ENCODE results near the gene P2RY6.

DNA sequence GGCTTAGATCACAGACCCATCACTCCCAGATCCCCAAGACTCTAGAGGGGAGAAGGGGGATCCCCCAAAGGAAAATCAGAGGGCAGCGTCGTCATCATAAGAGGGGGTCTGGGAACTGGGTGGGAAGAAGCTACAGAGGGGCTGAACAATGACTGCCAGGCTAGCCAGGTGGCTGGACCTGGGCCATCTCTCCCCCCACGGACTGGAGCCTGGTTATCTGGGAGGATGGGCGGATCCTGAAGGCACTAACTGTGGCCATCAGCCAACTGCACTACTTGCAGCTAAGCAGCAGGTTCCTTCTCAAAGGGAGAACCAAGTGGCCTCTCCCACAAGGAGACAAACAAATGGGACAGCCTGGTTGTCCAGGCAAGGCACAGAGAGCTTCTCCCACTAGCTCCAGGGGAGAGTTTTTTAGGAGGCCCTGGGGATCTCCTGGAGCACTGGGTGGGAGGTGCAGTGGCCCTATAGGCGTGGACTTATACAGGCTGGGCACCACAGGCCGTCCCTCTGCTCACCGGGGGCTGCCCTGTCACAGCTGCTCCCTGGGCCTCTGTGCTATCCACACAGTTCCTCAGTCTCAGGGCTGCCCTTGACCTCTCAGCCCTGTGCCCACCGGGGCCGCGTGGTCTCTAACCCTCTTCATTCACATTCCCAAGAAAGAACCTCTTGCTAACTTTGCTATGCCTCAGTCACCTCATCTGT is 15.4 kb downstream of the P2RY6 start:
- TF ChIP-seq, protein P1, sequence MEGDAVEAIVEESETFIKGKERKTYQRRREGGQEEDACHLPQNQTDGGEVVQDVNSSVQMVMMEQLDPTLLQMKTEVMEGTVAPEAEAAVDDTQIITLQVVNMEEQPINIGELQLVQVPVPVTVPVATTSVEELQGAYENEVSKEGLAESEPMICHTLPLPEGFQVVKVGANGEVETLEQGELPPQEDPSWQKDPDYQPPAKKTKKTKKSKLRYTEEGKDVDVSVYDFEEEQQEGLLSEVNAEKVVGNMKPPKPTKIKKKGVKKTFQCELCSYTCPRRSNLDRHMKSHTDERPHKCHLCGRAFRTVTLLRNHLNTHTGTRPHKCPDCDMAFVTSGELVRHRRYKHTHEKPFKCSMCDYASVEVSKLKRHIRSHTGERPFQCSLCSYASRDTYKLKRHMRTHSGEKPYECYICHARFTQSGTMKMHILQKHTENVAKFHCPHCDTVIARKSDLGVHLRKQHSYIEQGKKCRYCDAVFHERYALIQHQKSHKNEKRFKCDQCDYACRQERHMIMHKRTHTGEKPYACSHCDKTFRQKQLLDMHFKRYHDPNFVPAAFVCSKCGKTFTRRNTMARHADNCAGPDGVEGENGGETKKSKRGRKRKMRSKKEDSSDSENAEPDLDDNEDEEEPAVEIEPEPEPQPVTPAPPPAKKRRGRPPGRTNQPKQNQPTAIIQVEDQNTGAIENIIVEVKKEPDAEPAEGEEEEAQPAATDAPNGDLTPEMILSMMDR (IDR thresholded peaks at IDR 0.05): no peak
- TF ChIP-seq POLR2AphosphoS5 (IDR thresholded peaks at IDR 0.05) (no peak), POLR2A (IDR thresholded peaks at IDR 0.05) (no peak)
